Activated T-cell treated with anti-CD3 and anti-CD28 coated beads, Interleukin-2, amount 50 U/mL, for 72 hours (primary cell): ENCODE results near the gene TMEM259. TPM values are rescaled to one million over a fixed set of nuclear protein-coding genes. Genes with fewer than 3 reads are reported as not detected.

ENCODE experiments used
- ATAC-seq, 2 donors: fragments of 150-1000 bp; cut with Tn5 transposase; replicated peaks in 1 of 2; 2 replicates each; pipeline ENCODE4 v1.10.0; 2021; ENCODE audit warnings: moderate library complexity in 2 of 2, mild to moderate bottlenecking in 1 of 2
- DNase-seq, 2 donors: peaks; one replicate each; pipeline ENCODE4 v3.0.0; 2021 to 2022; ENCODE audit warnings: mixed read lengths in 1 of 2
- H3K27ac Mint-ChIP-seq: one replicate; pipeline ENCODE4 v1.8.0; 2022; ENCODE audit warnings: mild to moderate bottlenecking, moderate library complexity, mixed read lengths
- H3K27me3 Mint-ChIP-seq: one replicate; pipeline ENCODE4 v1.8.0; 2022; ENCODE audit warnings: low read depth, mixed read lengths
- H3K36me3 Mint-ChIP-seq, 2 donors: one replicate each; pipeline ENCODE4 v1.8.0; 2022; ENCODE audit warnings: mixed read lengths in 2 of 2, mild to moderate bottlenecking in 1 of 2; ENCODE audit not compliant: insufficient read depth in 2 of 2
- H3K4me1 Mint-ChIP-seq: one replicate; pipeline ENCODE4 v1.8.0; 2022; ENCODE audit warnings: low read depth, mixed read lengths
- H3K4me3 Mint-ChIP-seq, 2 donors: one replicate each; pipeline ENCODE4 v1.8.0; 2022; ENCODE audit warnings: mild to moderate bottlenecking in 2 of 2, mixed read lengths in 2 of 2, moderate library complexity in 2 of 2
- H3K9me3 Mint-ChIP-seq, 2 donors: one replicate each; pipeline ENCODE4 v1.8.0; 2022; ENCODE audit warnings: mixed read lengths in 2 of 2
- total RNA-seq, 2 donors: library from RNA; stranded (reverse); gene quantifications; one replicate each; pipeline ENCODE4 v1.2.3, GENCODE V29; 2022

Gene TMEM259
- 100 to 1,000 TPM; 125 to 127 TPM for total RNA-seq

- H3K4me3 Mint-ChIP-seq, result peak within 1 kb of the TSS; percentile 93 to 95
- H3K27ac Mint-ChIP-seq, result peak within 1 kb of the TSS; percentile 100
- ATAC-seq (peak; percentile 86 to 89), DNase-seq (peak; percentile 98)
- H3K4me1 Mint-ChIP-seq, result peaks cover 49% of the 10 kb centered on the region
- H3K9me3 Mint-ChIP-seq, result no peaks in the 10 kb centered on the region
- peaks cover 0 to 10% of the 10 kb centered on the region in 2 donors for H3K36me3 Mint-ChIP-seq
- no peaks in the 10 kb centered on the region for H3K27me3 Mint-ChIP-seq
Observed at GRCh38 chr19:1020868-1021425, at the start of gene TMEM259. Gene TMEM259 (minus strand): TSS chr19:1021123. CDS start chr19:1020996, 127 bp downstream.

DNA sequence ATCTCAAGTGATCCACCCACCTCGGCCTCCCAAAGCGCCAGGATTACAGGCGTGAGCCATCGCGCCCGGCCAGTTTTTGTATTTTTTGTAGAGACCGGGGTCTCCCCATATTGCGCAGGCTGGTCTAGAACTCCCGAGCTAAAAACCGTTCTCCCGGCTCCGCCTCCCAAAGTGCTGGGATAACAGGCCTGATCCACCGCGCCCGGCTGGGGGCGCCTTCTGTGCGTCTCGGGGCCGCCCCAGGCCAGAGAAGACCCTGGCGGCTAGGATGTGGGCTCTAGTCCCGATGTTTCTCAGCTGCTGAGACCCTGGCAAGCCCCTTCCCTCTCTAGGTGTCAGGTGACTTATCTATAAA lies 49.6 kb upstream of the TMEM259 start:
- H3K4me1 Mint-ChIP-seq, result peaks cover 57% of the 10 kb centered on the region
- H3K27me3 Mint-ChIP-seq, result no peaks in the 10 kb centered on the region
- H3K9me3 Mint-ChIP-seq, result no peaks in the 10 kb centered on the region
- no peak for DNase-seq
- no peak overlapping the region for H3K27ac Mint-ChIP-seq
- peak overlapping the region; percentile 16 to 97 for H3K4me3 Mint-ChIP-seq
- no peak for ATAC-seq
- H3K36me3 Mint-ChIP-seq, result peaks cover 14 to 28% of the 10 kb centered on the region in 2 donors

- Mint-ChIP-seq H3K27me3 (no peaks in the 10 kb centered on the region), H3K4me3 (peak overlapping the region; percentile 93 to 97), H3K9me3 (no peaks in the 10 kb centered on the region), H3K27ac (peak overlapping the region; percentile 92), H3K36me3 (peaks cover 13 to 26% of the 10 kb centered on the region in 2 donors), H3K4me1 (peaks cover 62% of the 10 kb centered on the region)
- DNase-seq, result peak; percentile 61
- peak; percentile 4 to 27 for ATAC-seq
Observed at GRCh38 chr19:1069009-1069779, 48.3 kb upstream of the TMEM259 start.

GRCh38 chr19:1068009-1069001 lies 47.4 kb upstream of the TMEM259 start:
- Mint-ChIP-seq H3K36me3 (peaks cover 13 to 26% of the 10 kb centered on the region in 2 donors), H3K27me3 (no peaks in the 10 kb centered on the region), H3K27ac (peak overlapping the region; percentile 92), H3K9me3 (no peaks in the 10 kb centered on the region), H3K4me3 (peak overlapping the region; percentile 93 to 97), H3K4me1 (peaks cover 57% of the 10 kb centered on the region)
- ATAC-seq, result peak; percentile 4 to 16
- DNase-seq, result peak; percentile 65 to 71

DNA sequence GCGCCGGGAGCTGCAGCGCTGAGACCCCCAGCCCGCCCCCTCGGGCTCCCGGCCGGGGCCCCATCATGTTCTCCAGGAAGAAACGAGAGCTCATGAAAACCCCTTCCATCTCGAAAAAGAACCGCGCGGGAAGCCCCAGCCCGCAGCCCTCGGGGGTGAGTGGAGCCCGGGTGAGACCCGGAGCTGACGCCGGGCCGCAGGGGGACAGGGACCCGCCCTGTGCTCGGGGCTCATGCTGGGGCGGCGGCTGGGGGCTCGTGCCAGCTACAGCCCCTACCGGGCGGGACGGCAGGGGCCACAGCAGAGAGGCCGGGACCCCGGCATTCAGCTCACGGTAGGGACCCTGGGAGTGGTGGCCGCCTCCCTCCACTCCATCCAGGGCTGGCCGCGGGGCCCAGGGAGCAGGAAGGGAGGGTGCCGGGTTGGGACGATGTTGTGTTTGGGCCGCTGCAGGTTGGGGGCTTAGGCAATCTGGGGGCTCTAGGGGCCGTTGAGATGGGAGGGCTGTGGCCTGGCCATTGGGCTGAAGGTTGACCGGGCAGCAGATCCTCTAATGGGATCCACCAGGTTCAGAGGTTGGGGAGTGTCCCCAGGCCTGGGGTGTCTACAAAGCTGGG lies 46.5 kb upstream of the TMEM259 start:
- DNase-seq (peak; percentile 78 to 80), ATAC-seq (peak; percentile 52 to 61)
- H3K9me3 Mint-ChIP-seq, result no peaks in the 10 kb centered on the region
- peaks cover 49% of the 10 kb centered on the region for H3K4me1 Mint-ChIP-seq
- peak overlapping the region; percentile 93 to 97 for H3K4me3 Mint-ChIP-seq
- H3K27me3 Mint-ChIP-seq, result no peaks in the 10 kb centered on the region
- H3K27ac Mint-ChIP-seq, result peak overlapping the region; percentile 50
- peaks cover 13 to 21% of the 10 kb centered on the region in 2 donors for H3K36me3 Mint-ChIP-seq

DNA sequence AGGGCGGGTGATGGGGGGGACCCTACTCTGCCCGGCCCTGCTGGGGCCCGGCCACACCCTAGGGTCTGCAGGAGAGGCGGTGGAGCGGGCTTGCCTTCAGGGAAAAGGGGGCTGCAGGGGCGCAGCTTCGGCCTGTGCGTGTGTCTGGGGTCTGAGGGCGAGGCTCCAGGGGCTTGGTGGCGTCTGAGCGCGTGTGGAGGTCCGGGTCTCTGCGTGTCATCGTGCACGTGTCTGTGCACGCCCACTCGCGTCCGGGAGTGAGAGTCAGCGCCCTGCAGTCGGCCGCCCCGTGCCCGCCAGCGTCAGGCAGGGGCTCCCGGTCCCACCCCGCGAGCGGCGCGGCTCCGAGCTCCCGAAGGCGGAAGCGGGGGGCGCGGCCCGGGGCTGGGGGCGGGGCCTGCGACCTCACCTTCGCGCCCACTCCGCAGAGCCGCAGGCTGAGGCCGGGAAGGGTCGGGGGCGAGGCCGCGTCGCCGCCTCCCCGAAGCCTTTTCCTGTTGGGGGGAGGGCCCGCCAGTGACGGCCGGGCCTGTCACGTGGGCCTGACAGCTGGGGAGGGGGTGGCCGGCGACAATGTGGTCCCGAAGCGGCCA lies 45.9 kb upstream of the TMEM259 start, which contains the start of gene ARHGAP45:
ARHGAP45 (plus strand) TSS at position 420 of the 593 bp plus-strand sequence. CDS start 239 bp downstream, outside the sequence.
- peaks cover 42% of the 10 kb centered on the region for H3K4me1 Mint-ChIP-seq
- DNase-seq, result peak; percentile 86 to 88
- no peaks in the 10 kb centered on the region for H3K27me3 Mint-ChIP-seq
- no peaks in the 10 kb centered on the region for H3K9me3 Mint-ChIP-seq
- peaks cover 12 to 15% of the 10 kb centered on the region in 2 donors for H3K36me3 Mint-ChIP-seq
- H3K27ac Mint-ChIP-seq, result peak within 1 kb of the TSS; percentile 50
- ATAC-seq, result peak; percentile 63 to 69
- H3K4me3 Mint-ChIP-seq, result peak within 1 kb of the TSS; percentile 93 to 97

DNA sequence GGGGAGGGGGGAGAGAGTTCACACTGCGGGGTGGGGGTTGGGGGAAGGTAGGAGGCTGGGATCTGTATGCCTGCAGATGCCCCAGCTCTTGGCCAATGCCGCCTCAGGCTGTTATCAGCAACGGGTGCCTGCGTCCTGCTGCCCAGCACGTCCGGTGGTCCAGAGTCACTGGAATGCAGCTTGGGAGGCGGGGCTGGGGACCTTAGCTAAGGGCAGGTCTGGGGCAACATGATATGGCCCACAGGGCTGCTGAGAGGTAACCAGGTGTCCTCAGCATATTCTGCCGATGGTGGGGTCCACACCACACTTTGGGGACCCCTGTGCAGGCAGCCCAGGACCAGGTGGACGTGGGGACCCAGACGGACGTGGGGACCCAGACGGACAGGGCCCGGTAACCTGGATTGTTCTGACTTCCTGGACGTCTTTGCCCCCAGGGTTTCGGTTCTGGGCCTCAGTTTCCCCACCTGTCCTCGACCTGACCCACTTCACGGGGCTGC lies 45.4 kb upstream of the TMEM259 start:
- ATAC-seq, result no peak
- Mint-ChIP-seq H3K4me3 (peak overlapping the region; percentile 72 to 78), H3K27me3 (no peaks in the 10 kb centered on the region), H3K27ac (no peak overlapping the region), H3K36me3 (peaks cover 9 to 12% of the 10 kb centered on the region in 2 donors), H3K4me1 (peaks cover 39% of the 10 kb centered on the region), H3K9me3 (no peaks in the 10 kb centered on the region)
- no peak for DNase-seq

GRCh38 chr19:1065606-1066109 lies 44.7 kb upstream of the TMEM259 start:
- Mint-ChIP-seq H3K4me3 (peak overlapping the region; percentile 25 to 78), H3K27me3 (no peaks in the 10 kb centered on the region), H3K9me3 (no peaks in the 10 kb centered on the region), H3K36me3 (peaks cover 9 to 12% of the 10 kb centered on the region in 2 donors), H3K4me1 (peaks cover 39% of the 10 kb centered on the region), H3K27ac (no peak overlapping the region)
- no peak for ATAC-seq
- DNase-seq, result no peak

- Mint-ChIP-seq H3K9me3 (no peaks in the 10 kb centered on the region), H3K27me3 (no peaks in the 10 kb centered on the region), H3K4me1 (peaks cover 37% of the 10 kb centered on the region), H3K36me3 (peaks cover 9% of the 10 kb centered on the region in 2 donors), H3K27ac (no peak overlapping the region), H3K4me3 (peak overlapping the region; percentile 13 to 78)
- DNase-seq, result peak; percentile 79 to 82
- ATAC-seq, result peak; percentile 33 to 38
Observed at GRCh38 chr19:1064661-1065605, 44.0 kb upstream of the TMEM259 start.

DNA sequence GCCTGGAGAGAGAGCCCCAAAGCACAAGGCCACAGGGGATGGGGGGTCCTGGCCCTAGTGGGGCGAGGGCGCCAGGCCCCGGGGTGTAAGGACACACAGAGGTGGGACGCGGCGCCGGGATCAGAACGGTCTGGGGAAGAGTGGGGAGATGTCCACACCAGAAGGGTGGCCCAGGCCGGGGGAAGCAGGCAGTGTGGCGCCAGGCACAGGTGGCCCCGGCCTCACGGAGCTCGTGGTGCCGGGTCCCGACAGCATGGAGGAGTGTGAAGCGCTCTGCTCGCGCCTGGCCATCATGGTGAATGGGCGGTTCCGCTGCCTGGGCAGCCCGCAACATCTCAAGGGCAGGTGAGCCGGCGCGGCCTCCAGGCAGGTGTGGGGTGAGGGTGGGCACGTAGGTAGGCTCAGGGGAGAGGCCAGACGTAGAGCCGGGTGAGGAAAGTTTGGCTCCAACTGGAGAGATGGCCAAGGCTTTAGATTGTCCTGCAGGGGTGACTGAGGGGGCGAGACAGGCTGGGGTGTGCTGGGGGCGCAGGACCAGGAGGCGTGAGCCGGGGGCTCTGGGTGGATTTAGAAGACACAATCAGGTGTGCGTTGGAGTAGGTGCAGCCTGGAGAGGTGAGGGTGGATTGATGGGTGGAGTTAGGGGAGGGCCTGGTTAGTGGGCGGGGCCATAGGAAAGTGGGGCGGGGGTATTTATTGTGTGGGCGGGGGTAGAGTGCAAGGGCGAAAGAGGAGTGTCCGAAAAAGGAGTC lies 43.2 kb upstream of the TMEM259 start:
- Mint-ChIP-seq H3K36me3 (peaks cover 5 to 9% of the 10 kb centered on the region in 2 donors), H3K27ac (no peak overlapping the region), H3K4me1 (peaks cover 28% of the 10 kb centered on the region), H3K27me3 (no peaks in the 10 kb centered on the region), H3K4me3 (no peak overlapping the region), H3K9me3 (no peaks in the 10 kb centered on the region)
- ATAC-seq (no peak), DNase-seq (no peak)
